NB4 (cell line): ENCODE results near the gene EXOC3L2.

Experiments
- MYC ChIP-seq: IDR thresholded peaks from 2 replicates; pipeline ENCODE4 v1.6.1; 2011; ENCODE audit warnings: low read depth, low read length
- POLR2A ChIP-seq: IDR thresholded peaks from 2 replicates; pipeline ENCODE4 v1.6.1; 2011; ENCODE audit warnings: mild to moderate bottlenecking; ENCODE audit not compliant: insufficient read length; ENCODE audit errors: extremely low read depth
- TF ChIP-seq, protein P1 (sequence below): IDR thresholded peaks from one replicate; pipeline ENCODE4 v1.5.1; 2012; ENCODE audit warnings: low read depth, low read length
- TF ChIP-seq, protein P2 (sequence below): IDR thresholded peaks from 2 replicates; pipeline ENCODE4 v1.6.1; 2011; ENCODE audit warnings: low read depth, low read length

GRCh38 chr19:45195764-45196163, 49.4 kb downstream of the EXOC3L2 start:
- TF ChIP-seq, protein P1, sequence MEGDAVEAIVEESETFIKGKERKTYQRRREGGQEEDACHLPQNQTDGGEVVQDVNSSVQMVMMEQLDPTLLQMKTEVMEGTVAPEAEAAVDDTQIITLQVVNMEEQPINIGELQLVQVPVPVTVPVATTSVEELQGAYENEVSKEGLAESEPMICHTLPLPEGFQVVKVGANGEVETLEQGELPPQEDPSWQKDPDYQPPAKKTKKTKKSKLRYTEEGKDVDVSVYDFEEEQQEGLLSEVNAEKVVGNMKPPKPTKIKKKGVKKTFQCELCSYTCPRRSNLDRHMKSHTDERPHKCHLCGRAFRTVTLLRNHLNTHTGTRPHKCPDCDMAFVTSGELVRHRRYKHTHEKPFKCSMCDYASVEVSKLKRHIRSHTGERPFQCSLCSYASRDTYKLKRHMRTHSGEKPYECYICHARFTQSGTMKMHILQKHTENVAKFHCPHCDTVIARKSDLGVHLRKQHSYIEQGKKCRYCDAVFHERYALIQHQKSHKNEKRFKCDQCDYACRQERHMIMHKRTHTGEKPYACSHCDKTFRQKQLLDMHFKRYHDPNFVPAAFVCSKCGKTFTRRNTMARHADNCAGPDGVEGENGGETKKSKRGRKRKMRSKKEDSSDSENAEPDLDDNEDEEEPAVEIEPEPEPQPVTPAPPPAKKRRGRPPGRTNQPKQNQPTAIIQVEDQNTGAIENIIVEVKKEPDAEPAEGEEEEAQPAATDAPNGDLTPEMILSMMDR = no peak
- no peak for TF ChIP-seq POLR2A
- no peak for TF ChIP-seq MYC
- TF ChIP-seq, protein P2, sequence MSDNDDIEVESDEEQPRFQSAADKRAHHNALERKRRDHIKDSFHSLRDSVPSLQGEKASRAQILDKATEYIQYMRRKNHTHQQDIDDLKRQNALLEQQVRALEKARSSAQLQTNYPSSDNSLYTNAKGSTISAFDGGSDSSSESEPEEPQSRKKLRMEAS = no peak
